ENCODE data around the gene LSM14A. TPM values are rescaled to one million over a fixed set of nuclear protein-coding genes. Genes with fewer than 3 reads are reported as not detected.
A peak's percentile ranks its signal among the peaks of the same experiment; 100 is the strongest.

LSM14A gene
- total RNA-seq, 4 donors from 2014 or later = 68.4 to 117 (median 98.1) TPM

GRCh38 chr19:34184880-34185491 lies 12.7 kb downstream of the LSM14A start:
- Histone ChIP-seq H3K27me3 (no peaks in the 10 kb centered on the region), H3K27ac (peak overlapping the region in 2 of 4 donors; percentile 36 to 42), H3K4me3 (no peak overlapping the region), H3K36me3 (peaks cover 0 to 8% (median 0%) of the 10 kb centered on the region in 3 donors), H3K4me1 (peaks cover 4 to 94% (median 33%) of the 10 kb centered on the region in 4 donors), H3K9me3 (no peaks in the 10 kb centered on the region)
- 36 to 39% methylated on average over 6 of the region's 6 CpGs for WGBS, 2 donors
- no peak for DNase-seq (ENCODE audit: low spot score in 2 of 2)
- TF ChIP-seq EP300 (IDR thresholded peaks at IDR 0.05) (no peak), POLR2A (IDR thresholded peaks at IDR 0.05) (no peak)
- TF ChIP-seq, protein P1, sequence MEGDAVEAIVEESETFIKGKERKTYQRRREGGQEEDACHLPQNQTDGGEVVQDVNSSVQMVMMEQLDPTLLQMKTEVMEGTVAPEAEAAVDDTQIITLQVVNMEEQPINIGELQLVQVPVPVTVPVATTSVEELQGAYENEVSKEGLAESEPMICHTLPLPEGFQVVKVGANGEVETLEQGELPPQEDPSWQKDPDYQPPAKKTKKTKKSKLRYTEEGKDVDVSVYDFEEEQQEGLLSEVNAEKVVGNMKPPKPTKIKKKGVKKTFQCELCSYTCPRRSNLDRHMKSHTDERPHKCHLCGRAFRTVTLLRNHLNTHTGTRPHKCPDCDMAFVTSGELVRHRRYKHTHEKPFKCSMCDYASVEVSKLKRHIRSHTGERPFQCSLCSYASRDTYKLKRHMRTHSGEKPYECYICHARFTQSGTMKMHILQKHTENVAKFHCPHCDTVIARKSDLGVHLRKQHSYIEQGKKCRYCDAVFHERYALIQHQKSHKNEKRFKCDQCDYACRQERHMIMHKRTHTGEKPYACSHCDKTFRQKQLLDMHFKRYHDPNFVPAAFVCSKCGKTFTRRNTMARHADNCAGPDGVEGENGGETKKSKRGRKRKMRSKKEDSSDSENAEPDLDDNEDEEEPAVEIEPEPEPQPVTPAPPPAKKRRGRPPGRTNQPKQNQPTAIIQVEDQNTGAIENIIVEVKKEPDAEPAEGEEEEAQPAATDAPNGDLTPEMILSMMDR (IDR thresholded peaks at IDR 0.05) = no peak

- TF ChIP-seq POLR2A (IDR thresholded peaks at IDR 0.05) = no peak
- TF ChIP-seq, protein P1 (IDR thresholded peaks at IDR 0.05) = no peak
- no peak for TF ChIP-seq EP300 (IDR thresholded peaks at IDR 0.05)
- peaks cover 0 to under 1% (median 0%) of the 10 kb centered on the region in 3 donors for H3K36me3 ChIP-seq
- peaks cover 4 to 94% (median 31%) of the 10 kb centered on the region in 4 donors for H3K4me1 ChIP-seq
- WGBS, 2 donors = 86 to 94% methylated on average over 2 of the region's 2 CpGs
- H3K27ac ChIP-seq = no peak overlapping the region
- H3K9me3 ChIP-seq = no peaks in the 10 kb centered on the region
- no peaks in the 10 kb centered on the region for H3K27me3 ChIP-seq
- H3K4me3 ChIP-seq = no peak overlapping the region
- no peak for DNase-seq (ENCODE audit: low spot score in 2 of 2)
Measured at GRCh38 chr19:34186205-34186604, 13.9 kb downstream of the LSM14A start.

GRCh38 chr19:34187011-34187410 lies 14.7 kb downstream of the LSM14A start:
- no peaks in the 10 kb centered on the region for H3K9me3 ChIP-seq
- WGBS, 2 donors = 98 to 99% methylated on average over 8 of the region's 8 CpGs

GRCh38 chr19:34188408-34188807 lies 16.1 kb downstream of the LSM14A start:
- Histone ChIP-seq H3K36me3 (no peaks in the 10 kb centered on the region), H3K9me3 (no peaks in the 10 kb centered on the region), H3K27me3 (no peaks in the 10 kb centered on the region), H3K4me1 (peaks cover 4 to 82% (median 31%) of the 10 kb centered on the region in 4 donors), H3K27ac (no peak overlapping the region), H3K4me3 (no peak overlapping the region)
- TF ChIP-seq EP300 (IDR thresholded peaks at IDR 0.05) (no peak), POLR2A (IDR thresholded peaks at IDR 0.05) (no peak)
- TF ChIP-seq, protein P1 (IDR thresholded peaks at IDR 0.05) = no peak
- no peak for DNase-seq (ENCODE audit: low spot score in 2 of 2)
- WGBS, 2 donors = 80 to 82% methylated on average over 4 of the region's 4 CpGs

More at GRCh38 chr19:34187011-34187410, 14.7 kb downstream of the LSM14A start:
- H3K36me3 ChIP-seq = no peaks in the 10 kb centered on the region
- TF ChIP-seq POLR2A (IDR thresholded peaks at IDR 0.05) (no peak), EP300 (IDR thresholded peaks at IDR 0.05) (no peak)
- TF ChIP-seq, protein P1 (IDR thresholded peaks at IDR 0.05) = no peak
- H3K27me3 ChIP-seq = no peaks in the 10 kb centered on the region
- H3K4me3 ChIP-seq = no peak overlapping the region
- DNase-seq (ENCODE audit: low spot score in 2 of 2) = no peak
- peaks cover 4 to 91% (median 31%) of the 10 kb centered on the region in 4 donors for H3K4me1 ChIP-seq
- no peak overlapping the region for H3K27ac ChIP-seq

GRCh38 chr19:34189199-34189916 lies 17.1 kb downstream of the LSM14A start:
- peaks cover 0 to 9% (median 0%) of the 10 kb centered on the region in 3 donors for H3K36me3 ChIP-seq
- H3K4me1 ChIP-seq = peaks cover 4 to 84% (median 31%) of the 10 kb centered on the region in 4 donors
- no peaks in the 10 kb centered on the region for H3K9me3 ChIP-seq
- H3K27ac ChIP-seq = no peak overlapping the region
- no peaks in the 10 kb centered on the region for H3K27me3 ChIP-seq
- 54 to 58% methylated on average over 2 of the region's 2 CpGs for WGBS, 2 donors
- TF ChIP-seq EP300 (IDR thresholded peaks at IDR 0.05) (no peak), POLR2A (IDR thresholded peaks at IDR 0.05) (no peak)
- TF ChIP-seq, protein P1 (IDR thresholded peaks at IDR 0.05) = no peak
- DNase-seq (ENCODE audit: low spot score in 2 of 2) = no peak
- H3K4me3 ChIP-seq = no peak overlapping the region
